ENCODE results near the gene SLC27A3. TPM values are rescaled to one million over a fixed set of nuclear protein-coding genes. Genes with fewer than 3 reads are reported as not detected.

SLC27A3 gene
- total and polyA plus RNA-seq, 2 donors (not counting 3 experiments of a cell fraction or from before 2014, with no cell fraction given): 26.6 to 34.3 TPM

DNA sequence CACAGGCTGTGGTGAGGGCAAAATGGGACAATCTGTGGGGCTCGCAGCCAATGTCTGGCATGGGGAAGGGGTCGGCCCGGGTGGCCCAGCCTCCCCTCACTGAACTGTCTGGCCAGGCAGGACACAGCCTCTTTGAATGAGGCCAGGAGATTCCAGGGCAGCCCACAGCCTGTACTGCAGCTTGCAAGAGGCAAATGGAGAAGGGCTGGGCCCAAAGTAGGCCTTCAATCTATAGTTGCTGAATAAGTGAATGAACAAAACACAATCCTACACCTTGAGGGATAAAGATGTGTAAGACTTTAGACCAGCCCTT is 23.2 kb downstream of the SLC27A3 start:
- FAIRE-seq (no peak), DNase-seq (ENCODE audit: low read depth, low spot score) (no peak)
- H4K20me1 ChIP-seq (replicated peaks; ENCODE audit: control insufficient read depth, extremely low read depth, insufficient read depth, low read length): no peaks in the 10 kb centered on the region
- ChIA-PET CTCF (interaction anchor here (0.8 to 4.1 kb wide), 9 partner anchors 8 to 473 kb away, joined by 3 to 65 read pairs (median 9); partner anchors contain the start of genes CREB3L4, DENND4B, JTB and RAB13), POLR2A (interaction anchor here (0.6 to 1.4 kb wide), 2 partner anchors 73 to 188 kb away, joined by 4 to 6 read pairs; partner anchors contain the start of gene RAB13)
- no peak overlapping the region for H3K9ac ChIP-seq (replicated peaks; ENCODE audit: extremely low read depth, insufficient read depth, low read length)
- BruUV-seq (replicated peaks): no TSS peak
- no peaks in the 10 kb centered on the region for H3K4me1 ChIP-seq (ENCODE audit: control insufficient read depth, extremely low read depth, insufficient read depth, low read length)
- H3K27ac ChIP-seq (ENCODE audit: insufficient read depth, low read depth, low read length): no peak overlapping the region
- no peaks in the 10 kb centered on the region for H3K9me3 ChIP-seq (replicated peaks; ENCODE audit: control insufficient read depth, insufficient read depth, low read length)
- no peaks in the 10 kb centered on the region for H3K9me1 ChIP-seq (replicated peaks; ENCODE audit: control insufficient read depth, extremely low read depth, insufficient read depth, low read length)
- H3K4me3 ChIP-seq (replicated peaks in 1 of 3; ENCODE audit: insufficient read depth in 1 of 3, low read depth in 1 of 3, low read length in 3 of 3): no peak overlapping the region
- H3K36me3 ChIP-seq (ENCODE audit: control insufficient read depth in 2 of 2, extremely low read depth in 1 of 2, insufficient read depth in 2 of 2, low read length in 2 of 2): peaks cover 0 to 3% of the 10 kb centered on the region in 2 experiments
- no peak overlapping the region for H2AFZ ChIP-seq (ENCODE audit: low read depth, low read length)
- intact Hi-C loops (cut with micrococcal nuclease) (no loop called here), dilution Hi-C loops (cut with MboI; ENCODE audit: extremely low pct_ligation_motif_present, low sequenced_read_pairs) (no loop called here)
- H3K79me2 ChIP-seq (ENCODE audit: control insufficient read depth, insufficient read depth, low read length): no peaks in the 10 kb centered on the region
- no peak overlapping the region for H3K4me2 ChIP-seq (ENCODE audit: insufficient read depth, low read length)
- H3K27me3 ChIP-seq (ENCODE audit: control insufficient read depth in 2 of 2, insufficient read depth in 2 of 2, low read length in 2 of 2): no peaks in the 10 kb centered on the region
- TF ChIP-seq POLR2A (IDR thresholded peaks at IDR 0.05; ENCODE audit: low read depth, low read length): no peak
- no peak for TF ChIP-seq GATA2 (IDR thresholded peaks at IDR 0.05; ENCODE audit: insufficient read depth, insufficient read length, low read depth, low read length)
- no peak for TF ChIP-seq EZH2 (IDR thresholded peaks at IDR 0.05; ENCODE audit: borderline replicate concordance, low read depth, low read length, severe bottlenecking)
- no peak for TF ChIP-seq FOS (IDR thresholded peaks at IDR 0.05; ENCODE audit: borderline replicate concordance, insufficient read depth, low read length)
- TF ChIP-seq, protein P1, sequence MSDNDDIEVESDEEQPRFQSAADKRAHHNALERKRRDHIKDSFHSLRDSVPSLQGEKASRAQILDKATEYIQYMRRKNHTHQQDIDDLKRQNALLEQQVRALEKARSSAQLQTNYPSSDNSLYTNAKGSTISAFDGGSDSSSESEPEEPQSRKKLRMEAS (IDR thresholded peaks at IDR 0.05; ENCODE audit: insufficient read depth, insufficient read length): no peak
- TF ChIP-seq JUN (IDR thresholded peaks at IDR 0.05; ENCODE audit: borderline replicate concordance, insufficient read depth, insufficient read length, low read depth): no peak
- TF ChIP-seq POLR2AphosphoS5 (IDR thresholded peaks at IDR 0.05; ENCODE audit: insufficient read depth, low read depth, low read length): no peak
- TF ChIP-seq, protein P2, sequence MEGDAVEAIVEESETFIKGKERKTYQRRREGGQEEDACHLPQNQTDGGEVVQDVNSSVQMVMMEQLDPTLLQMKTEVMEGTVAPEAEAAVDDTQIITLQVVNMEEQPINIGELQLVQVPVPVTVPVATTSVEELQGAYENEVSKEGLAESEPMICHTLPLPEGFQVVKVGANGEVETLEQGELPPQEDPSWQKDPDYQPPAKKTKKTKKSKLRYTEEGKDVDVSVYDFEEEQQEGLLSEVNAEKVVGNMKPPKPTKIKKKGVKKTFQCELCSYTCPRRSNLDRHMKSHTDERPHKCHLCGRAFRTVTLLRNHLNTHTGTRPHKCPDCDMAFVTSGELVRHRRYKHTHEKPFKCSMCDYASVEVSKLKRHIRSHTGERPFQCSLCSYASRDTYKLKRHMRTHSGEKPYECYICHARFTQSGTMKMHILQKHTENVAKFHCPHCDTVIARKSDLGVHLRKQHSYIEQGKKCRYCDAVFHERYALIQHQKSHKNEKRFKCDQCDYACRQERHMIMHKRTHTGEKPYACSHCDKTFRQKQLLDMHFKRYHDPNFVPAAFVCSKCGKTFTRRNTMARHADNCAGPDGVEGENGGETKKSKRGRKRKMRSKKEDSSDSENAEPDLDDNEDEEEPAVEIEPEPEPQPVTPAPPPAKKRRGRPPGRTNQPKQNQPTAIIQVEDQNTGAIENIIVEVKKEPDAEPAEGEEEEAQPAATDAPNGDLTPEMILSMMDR (IDR thresholded peaks at IDR 0.05; ENCODE audit: extremely low read depth in 1 of 2, insufficient read depth in 1 of 2, low read depth in 1 of 2, low read length in 2 of 2): no peak
- no peak for TF ChIP-seq MYC (IDR thresholded peaks at IDR 0.05; ENCODE audit: low read depth, low read length)
